NCI-H82 (cell line): ENCODE measurements around the gene RHBDD3.
A peak's percentile ranks its signal among the peaks of the same experiment; 100 is the strongest.

Experiments
- DNase-seq: peaks from one replicate; lab custom pipeline; 2025; lab: John Stamatoyannopoulos, UW

RHBDD3 gene

DNA sequence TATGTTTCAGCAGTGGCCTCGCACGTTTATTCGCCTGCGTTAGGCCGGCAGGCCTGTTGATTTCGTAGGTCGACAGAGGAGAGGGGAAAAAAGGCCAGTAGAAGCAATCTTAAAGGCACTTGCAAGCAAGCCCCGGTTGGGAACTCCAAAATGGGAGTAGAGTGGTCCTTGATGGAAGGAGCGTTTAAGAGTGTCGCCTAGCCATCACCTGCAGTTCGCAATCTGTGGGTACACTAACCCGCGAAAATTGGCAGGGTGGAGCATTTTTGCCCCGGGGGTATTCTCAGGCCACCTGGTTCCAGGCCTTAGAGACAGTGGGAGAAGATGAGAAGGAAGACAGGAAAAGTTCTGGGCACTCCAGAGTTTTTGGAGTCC lies 1.4 kb upstream of the RHBDD3 start:
- DNase-seq: no peak

DNA sequence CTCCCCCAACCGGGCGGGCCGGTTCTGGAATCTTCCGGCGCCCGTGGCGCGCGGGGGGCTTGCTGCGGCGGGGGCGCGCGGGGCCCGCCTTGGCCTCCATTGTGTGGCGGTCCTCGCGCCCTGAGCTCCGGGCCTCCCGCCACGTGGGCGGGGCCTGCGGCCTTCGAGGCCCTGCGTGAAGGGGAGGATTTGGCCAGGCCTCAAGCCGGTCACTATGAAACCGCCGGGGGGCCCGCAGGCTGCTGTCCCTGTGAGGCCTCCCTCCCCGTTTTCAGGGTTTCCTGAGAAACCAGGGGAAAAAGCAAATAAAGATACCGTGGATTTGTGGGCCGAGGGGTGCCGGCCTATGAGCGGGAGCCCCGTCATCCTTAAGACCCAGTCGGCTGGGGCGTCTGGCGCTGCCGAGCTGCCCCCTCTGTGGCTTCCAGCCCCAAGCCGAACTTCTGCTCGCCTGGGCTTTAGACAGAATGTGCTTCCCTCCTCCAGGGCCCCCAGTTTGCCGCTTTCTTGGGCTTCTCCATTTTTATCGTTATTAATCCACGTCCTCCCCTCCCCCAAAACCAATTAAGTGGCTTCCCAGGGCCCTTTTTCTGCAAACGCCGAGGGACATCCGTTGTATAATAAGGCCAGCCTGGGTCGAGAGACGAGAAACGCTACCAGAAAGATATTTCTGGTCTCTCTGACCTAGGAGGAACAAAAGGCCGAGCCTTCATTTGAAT lies 889 bp upstream of the RHBDD3 start:
- peak; percentile 62 for DNase-seq

DNA sequence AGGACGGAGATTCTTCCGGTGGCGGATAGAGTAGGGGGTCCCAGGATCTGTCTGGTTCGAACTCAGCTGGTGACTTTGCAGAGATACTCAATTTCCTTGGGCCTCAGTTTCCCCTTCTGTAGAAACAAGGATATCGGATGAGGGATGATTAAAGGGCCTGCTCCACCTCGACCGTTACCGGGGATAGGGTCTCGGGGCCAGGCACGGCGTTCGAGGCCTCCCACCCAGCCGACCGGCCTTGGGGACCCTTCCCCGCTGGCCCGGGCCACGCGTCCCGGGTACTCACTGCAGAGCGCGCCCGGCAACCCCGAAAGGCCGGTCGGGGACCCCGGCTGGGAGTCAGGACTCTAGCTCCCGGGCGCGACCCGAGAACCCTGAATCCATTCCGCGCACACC lies 321 bp downstream of the RHBDD3 start:
- DNase-seq: no peak

DNA sequence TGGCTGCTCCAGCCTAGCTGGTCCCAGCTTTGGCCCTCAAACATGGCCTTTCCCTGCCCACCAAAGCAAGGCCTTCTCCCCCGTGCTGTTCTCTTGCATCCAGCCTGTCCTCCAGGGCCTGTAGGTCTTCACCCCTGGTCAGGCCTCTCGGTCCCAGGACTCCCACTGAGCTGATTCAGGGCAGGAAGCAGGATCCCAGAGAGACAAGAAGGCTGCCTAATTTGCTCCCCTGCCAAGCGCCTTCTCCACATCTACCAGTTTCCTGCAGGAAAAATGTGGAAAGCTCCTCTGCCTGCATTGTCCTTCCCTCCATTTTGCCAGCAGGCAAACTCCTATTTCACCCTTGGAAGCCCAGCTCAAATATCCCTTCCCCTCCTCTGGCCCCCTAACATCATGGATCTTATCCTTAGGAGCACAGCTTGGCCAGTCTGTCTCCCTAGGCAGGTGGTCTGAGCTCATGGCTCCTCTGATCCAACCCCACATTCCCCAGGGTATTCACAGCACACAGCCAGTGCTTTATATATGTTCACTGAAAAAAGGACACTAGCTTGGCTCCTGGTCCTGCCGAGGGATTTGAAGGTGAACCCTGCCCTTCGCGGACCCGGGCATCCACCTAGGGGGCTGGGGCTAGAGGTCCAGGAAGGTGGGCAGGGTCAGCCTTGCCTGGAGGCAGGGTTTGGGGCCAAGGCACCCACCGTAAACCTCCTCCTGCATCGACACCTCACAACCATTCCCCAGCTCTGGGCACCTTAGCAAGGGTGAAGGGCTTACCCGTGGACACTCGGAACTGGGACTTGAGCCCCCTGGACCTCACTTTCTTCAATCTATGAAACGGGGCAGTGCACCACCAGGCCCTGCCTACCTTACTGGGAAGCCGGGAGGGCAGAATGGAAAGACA lies 968 bp downstream of the RHBDD3 start:
- peak; percentile 70 for DNase-seq

DNA sequence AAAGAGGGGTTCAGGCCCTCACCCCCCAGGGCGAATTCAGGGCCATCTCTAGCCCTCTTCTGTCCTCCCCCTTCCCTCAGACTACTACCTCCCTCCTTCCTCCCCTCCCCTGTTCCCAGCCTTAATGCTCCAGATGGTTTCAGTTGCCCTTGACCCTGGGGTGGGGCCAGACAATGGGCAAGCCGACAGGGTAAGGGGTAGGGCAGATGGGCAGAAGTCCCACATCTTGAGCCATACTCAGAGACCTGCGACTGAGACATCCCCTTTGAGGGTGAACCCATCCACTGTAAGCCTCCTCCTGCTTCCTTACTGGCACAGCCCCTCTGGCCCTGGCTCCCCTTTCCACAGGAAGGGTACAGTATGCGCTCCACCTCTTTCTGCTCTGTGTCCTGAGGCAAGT lies 1.9 kb downstream of the RHBDD3 start:
- peak; percentile 66 for DNase-seq

DNA sequence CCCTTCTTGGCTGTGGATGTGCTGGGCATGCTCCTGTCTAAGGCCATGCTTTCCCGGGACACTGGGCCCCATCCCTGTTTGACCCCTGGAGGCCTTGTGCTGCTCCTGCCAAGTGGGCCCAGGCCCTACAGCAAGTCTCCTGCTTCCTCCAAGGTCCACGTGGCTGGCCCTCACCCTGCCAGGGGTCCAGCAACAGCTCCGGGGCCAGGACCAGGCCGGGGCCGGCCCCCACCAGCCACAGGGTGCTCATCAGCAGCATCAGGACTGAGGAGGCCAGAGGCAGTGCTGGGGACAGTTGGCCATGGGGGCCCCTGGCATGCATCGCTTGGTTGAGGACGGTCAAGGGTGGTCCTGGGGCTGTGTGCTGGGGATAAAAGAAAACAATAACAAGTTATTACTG lies 2.5 kb downstream of the RHBDD3 start:
- no peak for DNase-seq

DNA sequence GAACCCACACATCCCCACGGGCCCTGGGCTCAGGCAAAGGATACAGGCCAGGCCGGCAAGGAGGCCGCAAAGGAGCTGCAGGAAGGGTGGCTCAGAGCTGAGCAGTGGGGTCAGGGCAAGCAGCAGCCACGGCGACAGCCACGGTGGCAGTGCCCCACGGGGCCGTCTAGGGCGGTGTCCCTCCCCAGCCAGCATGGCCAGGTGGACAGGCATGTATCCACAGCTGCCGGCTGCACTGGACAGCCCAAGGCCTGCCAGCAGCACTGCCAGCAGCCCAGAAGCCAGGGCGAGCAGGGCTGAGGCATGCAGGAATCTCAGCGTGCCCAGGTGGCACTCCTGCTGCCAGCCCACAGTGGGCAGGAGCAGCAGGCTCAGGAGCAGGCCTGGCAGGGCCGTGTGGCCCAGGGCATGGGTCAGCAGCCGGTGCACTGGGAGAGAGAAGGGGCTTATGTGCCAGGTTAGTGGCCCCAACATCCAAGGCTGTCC lies 3.9 kb downstream of the RHBDD3 start:
- no peak for DNase-seq

DNA sequence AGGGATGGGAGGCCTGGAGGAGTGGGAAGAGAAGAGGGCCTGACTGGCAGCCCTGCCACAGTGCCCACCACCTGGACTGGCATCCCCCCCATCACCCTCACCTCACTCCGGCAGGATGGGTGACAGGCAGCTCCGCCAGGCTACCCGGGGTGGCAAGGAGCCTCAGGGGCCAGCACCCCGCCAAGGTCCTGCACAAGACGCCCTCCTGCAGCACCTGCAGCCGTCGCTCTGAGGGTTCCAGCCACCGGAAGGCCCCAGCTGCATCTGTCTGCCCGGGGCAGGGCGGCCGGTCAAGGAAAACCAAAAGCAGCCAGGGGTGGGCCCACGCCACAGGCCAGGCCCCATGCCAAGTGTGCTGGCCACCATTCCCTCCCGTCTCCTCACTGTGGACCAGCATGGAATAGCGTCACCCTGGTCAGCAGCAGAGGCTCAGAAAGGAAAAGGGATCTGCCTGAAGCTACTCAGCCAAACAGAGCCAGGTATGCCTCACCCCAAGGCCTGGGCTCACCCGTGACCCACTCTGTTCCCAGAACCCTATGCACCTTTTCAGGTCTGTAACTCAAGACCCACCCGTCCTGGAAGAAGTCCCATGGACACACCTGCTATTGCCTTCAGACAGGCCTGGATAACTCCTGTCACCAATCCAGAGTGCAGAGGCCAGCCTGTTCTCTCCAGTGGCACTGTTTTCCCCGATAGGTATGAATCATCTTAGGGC lies 7.0 kb downstream of the RHBDD3 start:
- no peak for DNase-seq

DNA sequence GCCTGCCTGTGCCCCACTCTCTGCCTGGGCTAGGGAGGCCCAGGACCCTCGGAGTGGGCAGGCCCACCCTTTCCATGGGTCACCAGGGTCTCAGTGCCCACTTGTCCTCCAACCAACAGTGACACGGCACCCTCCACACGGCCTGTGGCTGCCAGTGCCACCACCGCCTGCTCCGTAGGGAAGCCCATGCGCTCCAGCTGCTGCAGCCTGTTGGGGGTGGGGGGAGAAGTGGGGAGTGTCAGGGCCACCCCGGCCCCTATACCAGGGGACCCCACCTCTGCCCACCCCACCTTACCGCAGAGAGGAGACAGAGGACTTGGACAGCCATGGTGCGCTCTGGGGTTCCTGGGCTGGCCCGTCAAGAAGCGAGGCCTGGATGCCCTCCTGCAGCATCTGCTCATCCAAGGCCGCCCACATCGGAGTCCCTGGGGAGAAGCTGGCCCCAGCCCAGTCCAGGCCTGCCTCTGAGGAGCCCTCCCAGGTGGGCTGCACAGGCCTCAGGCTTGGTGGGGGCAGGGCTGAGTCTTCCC lies 7.7 kb downstream of the RHBDD3 start:
- DNase-seq: no peak

DNA sequence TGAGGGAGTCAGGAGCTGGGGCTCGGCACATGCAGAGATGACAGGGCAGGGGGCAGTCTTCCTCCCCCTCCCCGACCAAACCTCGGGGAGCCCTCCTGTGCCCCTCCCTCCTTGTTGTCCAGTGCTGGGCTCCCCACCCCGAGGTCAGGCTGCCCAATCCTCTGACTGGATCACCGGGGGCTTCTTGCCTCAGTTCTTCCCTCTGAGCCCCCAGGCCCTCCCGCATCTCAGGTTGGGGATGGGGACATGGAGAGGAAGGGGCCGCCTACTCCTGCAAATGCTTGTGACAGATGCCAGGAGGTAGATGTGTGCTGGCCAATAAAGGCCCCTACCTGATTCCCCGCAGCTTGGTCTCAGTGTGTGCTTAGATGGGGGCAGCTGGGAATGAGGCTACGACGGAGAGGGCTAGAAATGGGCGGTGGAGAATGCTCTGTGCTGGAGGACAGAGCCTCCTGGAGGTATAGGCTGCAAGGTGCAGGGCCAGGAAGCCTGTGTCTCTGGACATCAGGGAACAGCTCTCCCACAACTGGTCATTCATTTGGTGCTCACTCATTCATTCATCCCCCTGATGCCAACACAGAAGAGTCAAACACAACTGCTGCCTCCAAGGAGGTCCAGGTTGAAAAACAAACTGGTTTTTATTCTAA lies 8.4 kb downstream of the RHBDD3 start:
- DNase-seq: peak; percentile 30

DNA sequence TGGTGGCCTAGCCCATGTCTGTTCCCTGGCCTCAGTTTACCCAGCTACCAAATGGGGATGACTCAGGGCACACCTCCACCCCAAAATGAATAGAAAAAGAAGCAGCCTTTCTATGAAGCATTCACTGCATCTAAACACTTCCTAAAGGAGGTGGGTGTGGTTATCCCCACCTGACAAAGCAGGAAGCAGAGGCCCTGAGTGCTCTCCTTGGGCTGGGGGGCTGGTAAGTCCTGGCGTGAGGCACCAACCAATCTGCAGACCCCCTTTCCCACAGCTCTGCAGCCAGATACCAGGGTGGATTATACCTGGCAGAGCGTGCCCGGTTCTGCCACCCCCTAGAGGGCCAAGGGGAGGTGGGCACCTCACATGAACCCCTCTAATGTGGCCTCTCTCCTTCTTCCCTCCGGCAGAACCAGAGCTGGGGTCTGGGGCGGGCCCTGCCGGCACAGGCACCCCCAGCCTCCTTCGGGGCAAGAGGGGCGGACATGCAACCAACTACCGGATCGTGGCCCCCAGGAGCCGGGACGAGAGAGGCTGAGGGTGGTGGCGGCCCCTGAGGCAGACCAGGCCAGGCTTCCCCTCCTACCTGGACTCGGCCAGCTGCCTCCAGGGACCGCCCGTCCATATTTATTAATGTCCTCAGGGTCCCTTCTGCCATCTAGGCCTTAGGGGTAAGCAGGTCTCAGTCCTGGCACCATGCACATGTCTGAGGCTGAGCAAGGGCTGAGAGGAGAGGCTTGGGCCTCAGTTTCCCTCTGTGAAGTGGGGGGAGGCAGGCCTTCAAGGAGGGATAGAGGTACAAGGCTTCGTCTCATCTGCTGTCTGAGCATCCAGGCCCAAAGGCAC lies 9.2 kb downstream of the RHBDD3 start:
- no peak for DNase-seq

DNA sequence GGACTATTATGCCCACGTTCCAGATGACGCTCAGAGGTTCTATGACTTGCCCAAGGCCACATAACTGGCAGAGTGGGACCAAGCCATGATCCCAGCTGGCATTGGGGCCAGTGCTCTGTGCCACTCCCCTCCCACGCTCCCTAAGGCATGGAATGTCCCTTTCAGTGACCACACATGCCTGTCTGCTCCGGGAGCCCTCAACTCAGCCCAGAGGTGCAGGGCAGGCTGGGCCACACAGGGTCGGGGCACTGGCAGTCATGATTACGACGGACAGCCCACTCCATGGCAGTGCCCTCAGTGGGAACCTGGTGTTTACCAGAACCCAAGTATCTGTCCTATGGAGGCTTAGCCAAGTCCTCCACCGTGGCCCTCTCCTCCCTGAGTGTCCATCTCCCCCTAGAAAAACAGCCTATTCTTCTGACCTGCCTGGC lies 10.0 kb downstream of the RHBDD3 start:
- DNase-seq: no peak

DNA sequence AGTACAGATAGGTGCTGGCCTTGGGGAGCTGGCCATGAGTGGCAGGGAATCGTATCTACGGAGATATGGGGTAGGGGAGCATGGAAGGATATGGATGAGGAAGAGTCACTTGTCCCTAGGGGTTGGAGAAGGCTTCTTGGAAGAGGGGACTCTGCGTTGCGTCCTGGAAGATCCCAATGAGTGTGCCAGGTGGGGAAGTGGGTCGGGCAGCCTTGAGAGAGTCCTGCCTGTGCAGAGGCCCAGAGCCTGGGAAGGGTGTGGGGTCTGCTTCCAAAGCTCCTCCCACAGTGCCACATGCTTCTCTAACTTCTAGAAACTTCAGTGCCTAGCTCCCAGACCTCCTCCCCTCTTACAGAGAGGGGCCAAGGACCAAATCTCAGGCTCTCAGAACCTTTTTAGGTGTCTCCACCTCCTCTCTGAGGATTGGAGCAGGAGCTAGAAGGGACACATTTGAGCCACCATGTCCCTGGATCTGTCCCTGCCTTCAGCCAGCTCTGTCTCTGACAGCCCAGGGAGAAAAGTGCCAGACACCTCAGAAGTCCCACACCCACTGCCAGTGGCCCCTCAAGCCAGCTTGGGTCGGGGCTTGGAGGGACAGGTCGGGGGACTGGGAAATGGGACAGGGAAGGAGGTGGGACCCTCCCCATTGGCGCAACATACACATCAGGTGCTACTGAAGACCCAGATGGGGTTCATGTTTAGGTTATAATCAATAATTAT lies 11.0 kb downstream of the RHBDD3 start:
- DNase-seq: no peak

DNA sequence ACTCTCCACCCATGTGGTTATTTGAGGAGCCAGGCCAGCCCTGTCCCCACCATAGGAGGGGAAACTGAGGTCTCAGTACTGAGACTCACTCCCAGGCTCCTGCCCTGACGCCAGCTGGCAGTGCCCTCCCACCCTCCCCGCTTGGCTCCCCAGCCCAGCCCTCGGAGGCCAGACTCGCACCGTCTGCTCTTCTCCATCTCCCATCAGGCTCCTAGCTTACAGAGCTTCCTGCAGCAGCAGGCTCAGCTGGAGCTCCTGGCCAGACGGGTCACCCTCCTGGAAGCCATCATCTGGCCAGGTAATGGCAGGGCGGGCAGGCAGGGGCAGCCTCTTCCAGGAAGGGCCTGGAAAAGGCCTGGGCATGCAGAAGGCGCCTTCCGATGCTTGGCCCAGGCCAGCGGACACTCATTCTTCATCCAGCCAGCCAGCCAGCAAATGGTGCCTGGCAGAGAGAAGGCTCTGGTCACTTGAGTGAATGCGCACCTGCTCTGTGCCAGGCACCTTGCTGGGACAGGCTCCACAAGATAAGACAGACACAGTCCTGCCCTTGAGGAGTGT lies 12.6 kb downstream of the RHBDD3 start:
- no peak for DNase-seq

DNA sequence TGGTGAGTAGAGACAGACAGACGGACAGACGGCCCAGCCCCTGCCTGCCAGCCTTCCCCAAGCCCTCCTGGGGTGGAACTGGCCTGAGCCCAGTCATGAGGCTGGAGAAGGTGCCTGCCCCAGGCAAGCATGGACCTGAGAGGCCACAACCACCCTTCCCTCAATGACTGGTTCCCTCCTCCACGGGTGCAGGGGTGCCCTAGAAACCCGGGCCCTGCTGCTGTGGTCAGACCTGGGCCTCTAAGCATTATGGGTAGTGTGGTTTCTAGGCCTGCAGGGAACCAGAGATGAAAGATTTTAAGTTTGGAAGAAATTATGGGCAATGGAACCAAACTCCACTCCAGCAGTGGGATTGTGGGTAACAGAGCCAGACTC lies 13.5 kb downstream of the RHBDD3 start:
- DNase-seq: no peak

DNA sequence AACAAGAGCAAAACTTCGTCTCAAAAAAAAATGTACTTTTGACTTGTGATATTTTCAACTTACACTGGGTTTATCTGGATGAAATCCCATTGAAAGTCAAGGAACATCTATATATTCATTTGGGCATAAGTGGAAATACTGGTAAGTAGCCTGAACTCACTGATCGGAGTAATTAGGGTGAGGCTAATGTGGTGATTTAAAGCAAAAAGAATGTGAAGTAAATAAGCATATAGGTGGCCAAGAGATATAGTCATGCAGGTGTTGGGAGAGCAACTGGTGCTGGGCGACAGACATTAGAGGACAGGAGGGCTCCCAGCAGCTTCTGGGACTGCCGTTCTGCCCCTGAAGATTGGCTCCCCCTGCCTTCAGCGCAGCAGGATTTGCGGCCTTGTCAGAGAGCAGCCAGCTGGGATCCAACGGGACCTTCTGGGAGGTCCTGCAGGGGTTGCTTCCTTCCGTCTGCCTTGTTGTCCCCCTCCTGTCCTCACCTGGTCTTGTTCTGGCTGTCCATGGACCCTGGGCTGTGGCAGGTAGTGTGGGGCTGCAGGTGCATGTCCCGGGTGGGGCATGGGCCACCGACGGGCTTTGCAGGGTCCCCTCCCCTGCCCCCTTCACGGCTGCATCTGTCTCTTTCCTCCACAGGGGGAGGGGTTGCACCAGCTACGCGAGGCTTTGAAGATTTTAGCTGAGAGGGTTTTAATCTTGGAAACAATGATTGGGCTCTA lies 14.1 kb downstream of the RHBDD3 start:
- DNase-seq: peak; percentile 72

DNA sequence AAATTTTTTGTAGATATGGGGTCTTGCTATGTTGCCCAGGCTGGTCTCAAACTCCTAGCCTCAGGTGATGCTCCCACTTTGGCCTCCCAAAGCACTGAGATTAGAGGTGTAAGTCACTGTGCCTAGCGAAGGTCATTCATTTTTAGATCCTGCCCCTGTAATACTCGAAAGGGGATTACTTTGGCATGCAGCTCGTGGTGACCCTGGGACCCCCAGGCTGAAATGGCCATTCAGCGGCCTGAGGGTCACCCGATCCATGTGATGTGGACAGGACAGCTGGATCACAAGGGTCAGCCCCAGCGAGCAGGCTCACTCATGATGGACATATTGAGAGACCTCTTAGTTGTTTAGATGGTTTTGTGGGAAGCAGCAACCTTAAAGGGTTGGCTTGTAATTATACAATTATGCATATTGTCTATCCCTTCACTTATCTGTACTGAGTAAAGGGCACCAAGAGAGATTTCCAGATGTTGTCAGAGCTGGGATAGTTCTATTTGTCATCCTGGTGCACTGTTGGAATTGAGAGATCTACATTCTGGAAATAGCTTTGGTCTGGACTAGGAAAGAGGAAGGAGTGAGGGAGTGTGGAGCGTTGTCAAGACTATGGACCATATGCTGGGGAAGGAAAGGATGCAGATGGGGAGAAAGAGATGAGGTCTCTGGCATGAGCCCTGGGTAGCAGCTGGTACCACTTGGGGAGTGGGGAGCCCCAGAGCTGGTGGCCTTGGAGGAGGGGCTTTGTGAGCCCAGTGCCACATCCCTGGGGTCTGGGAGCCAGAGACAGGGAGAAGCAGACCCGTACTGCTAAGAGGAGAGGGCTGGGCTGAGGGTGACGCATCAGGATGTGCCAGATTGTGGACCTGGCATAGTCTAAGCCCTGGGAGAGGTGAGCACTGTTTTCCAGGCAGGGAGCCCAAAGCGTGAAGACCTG lies 15.5 kb downstream of the RHBDD3 start:
- DNase-seq: no peak

DNA sequence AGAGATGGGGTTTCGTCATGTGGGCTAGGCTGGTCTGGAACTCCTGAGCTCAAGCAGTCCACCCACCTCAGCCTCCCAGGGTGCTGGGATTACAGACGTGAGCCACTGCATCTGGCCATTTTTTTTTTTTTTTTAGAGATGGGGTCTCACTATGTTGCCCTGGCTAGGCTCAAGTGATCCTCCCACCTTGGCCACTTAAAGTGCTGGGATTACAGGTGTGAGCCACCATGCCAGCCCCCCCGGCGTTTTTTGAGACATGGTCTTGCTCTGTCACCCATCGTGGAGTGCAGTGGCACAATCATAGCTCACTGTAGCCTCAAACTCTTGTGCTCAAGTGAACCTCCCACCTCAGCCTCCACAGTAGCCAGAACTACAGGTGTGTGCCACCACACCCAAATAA lies 16.5 kb downstream of the RHBDD3 start:
- DNase-seq: no peak
